Measurements from ENCODE around the gene MYL4. TPM values are rescaled to one million over a fixed set of nuclear protein-coding genes. Genes with fewer than 3 reads are reported as not detected.
"Not testable (repeated sequence)": the region's sequence is repeated elsewhere in the genome, so short reads cannot be mapped to it uniquely, and the experiment has no call there.

Gene MYL4
- total RNA-seq, 4 donors from 2014 or later: 1.5 TPM; not detected in 3

DNA sequence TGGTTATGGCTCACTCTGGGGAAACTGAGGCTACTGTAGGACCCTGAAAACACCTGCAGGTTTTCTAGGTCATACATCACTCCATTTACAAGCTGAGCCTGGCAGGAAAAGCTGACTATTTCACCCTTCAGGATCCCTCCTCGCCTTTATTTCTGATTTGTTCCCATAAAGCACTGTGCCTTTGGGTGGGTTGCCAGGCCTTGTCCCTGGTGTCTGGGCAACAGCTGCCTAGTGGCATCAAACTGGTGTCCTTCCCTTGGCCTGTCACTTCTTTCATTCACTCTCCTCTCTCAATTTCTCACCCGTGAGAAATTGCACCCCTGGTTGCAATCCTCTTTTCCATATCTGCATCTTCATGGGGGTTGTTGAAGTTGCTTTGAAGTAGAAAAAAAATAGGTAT lies 1.6 kb downstream of the MYL4 start:
- no peak overlapping the region for H3K4me3 ChIP-seq
- no peak overlapping the region for H3K27ac ChIP-seq
- H3K9me3 ChIP-seq: no peaks in the 10 kb centered on the region
- 67 to 79% methylated on average over 2 of the region's 2 CpGs for WGBS, 2 donors
- peaks cover 0 to 30% (median 4%) of the 10 kb centered on the region in 4 donors for H3K4me1 ChIP-seq
- TF ChIP-seq EP300 (IDR thresholded peaks at IDR 0.05) (no peak), POLR2A (IDR thresholded peaks at IDR 0.05) (no peak)
- TF ChIP-seq, protein P1, sequence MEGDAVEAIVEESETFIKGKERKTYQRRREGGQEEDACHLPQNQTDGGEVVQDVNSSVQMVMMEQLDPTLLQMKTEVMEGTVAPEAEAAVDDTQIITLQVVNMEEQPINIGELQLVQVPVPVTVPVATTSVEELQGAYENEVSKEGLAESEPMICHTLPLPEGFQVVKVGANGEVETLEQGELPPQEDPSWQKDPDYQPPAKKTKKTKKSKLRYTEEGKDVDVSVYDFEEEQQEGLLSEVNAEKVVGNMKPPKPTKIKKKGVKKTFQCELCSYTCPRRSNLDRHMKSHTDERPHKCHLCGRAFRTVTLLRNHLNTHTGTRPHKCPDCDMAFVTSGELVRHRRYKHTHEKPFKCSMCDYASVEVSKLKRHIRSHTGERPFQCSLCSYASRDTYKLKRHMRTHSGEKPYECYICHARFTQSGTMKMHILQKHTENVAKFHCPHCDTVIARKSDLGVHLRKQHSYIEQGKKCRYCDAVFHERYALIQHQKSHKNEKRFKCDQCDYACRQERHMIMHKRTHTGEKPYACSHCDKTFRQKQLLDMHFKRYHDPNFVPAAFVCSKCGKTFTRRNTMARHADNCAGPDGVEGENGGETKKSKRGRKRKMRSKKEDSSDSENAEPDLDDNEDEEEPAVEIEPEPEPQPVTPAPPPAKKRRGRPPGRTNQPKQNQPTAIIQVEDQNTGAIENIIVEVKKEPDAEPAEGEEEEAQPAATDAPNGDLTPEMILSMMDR (IDR thresholded peaks at IDR 0.05): no peak
- H3K36me3 ChIP-seq: no peaks in the 10 kb centered on the region
- DNase-seq (ENCODE audit: low spot score in 2 of 2): no peak
- no peaks in the 10 kb centered on the region for H3K27me3 ChIP-seq

DNA sequence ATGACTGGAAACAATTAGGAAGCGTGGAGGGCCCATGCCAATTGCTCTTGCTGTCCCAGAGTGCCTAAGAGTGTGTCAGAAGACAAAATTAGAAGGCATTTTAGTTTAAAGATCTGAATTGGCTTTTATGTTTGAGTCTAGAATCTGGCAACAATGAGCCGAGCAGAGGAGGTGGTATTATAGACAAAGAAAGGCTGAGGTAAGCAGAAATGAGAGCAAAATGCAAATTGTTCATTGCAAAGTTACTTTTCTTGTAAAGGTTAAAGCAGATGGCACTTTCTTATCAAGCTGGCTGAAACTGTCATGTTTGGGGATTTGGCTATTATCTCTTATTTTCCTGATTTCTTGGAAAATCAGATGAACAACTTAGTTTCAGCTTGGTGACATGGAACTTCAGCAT lies 3.3 kb downstream of the MYL4 start:
- 64 to 73% methylated on average over 2 of the region's 2 CpGs for WGBS, 2 donors
- Histone ChIP-seq H3K36me3 (no peaks in the 10 kb centered on the region), H3K4me1 (peaks cover 0 to 21% (median 0%) of the 10 kb centered on the region in 4 donors), H3K9me3 (no peaks in the 10 kb centered on the region), H3K4me3 (no peak overlapping the region), H3K27ac (no peak overlapping the region), H3K27me3 (no peaks in the 10 kb centered on the region)
- TF ChIP-seq, protein P1 (IDR thresholded peaks at IDR 0.05): no peak
- TF ChIP-seq POLR2A (IDR thresholded peaks at IDR 0.05) (no peak), EP300 (IDR thresholded peaks at IDR 0.05) (no peak)
- DNase-seq (ENCODE audit: low spot score in 2 of 2): no peak

DNA sequence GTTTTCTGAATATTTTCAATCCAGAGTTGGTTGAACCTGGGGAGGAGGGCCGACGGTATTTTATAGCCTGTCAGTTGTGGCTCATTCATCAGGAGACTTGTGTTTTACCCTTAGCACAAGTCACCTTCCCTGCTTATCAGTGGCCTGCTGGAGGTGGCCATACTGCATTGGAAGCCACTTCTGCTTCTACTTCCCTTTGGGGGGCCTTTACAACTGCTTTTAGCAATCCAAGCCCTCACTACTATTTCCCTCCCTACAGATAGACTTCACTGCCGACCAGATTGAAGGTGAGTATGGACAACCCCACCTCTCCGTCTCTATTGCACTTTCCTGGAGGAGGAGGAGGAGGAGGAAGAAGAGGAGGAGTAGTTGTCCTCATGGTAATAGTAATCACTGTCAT lies 4.4 kb downstream of the MYL4 start:
- Histone ChIP-seq H3K27me3 (no peaks in the 10 kb centered on the region), H3K27ac (no peak overlapping the region), H3K9me3 (no peaks in the 10 kb centered on the region), H3K4me1 (peaks cover 0 to 21% (median 0%) of the 10 kb centered on the region in 4 donors), H3K36me3 (no peaks in the 10 kb centered on the region), H3K4me3 (no peak overlapping the region)
- no peak for DNase-seq (ENCODE audit: low spot score in 2 of 2)
- TF ChIP-seq EP300 (IDR thresholded peaks at IDR 0.05) (no peak), POLR2A (IDR thresholded peaks at IDR 0.05) (no peak)
- TF ChIP-seq, protein P1 (IDR thresholded peaks at IDR 0.05): no peak
- WGBS, 2 donors: 83 to 84% methylated on average over 4 of the region's 4 CpGs

DNA sequence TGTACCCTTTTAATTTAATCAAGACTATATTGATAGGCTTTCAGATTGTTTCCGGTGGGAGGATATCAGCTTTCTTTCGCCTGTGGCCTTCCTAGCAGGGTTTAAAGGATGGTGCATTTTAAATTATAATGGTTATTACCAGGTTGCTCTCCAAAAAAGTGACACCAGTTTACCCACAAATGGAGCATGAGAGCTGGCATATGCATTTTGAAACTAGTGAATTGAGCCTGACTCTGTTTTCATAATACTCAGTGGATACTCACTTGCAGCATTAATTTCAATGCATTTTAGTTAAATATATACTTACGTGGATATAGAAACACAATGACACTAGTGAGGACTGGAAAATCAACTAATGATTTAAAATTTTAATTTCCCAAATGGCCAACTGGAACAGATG lies 5.8 kb downstream of the MYL4 start:
- DNase-seq (ENCODE audit: low spot score in 2 of 2): no peak

DNA sequence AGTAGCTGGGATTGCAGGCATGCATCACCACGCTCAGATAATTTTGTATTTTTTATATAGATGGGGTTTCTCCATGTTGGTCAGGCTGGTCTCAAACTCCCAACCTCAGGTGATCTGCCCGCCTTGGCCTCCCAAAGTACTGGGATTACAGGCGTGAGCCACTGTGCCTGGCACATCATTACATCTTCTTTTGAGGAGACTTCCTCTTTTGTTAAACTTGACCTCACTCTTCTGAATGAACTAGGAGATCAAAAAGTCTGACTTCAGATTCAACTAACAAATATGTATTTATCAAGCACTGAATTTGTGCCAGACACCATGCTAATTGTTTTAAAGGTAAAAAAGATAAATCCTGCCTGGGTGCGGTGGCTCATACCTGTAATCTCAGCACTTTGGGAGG lies 7.7 kb downstream of the MYL4 start:
- H3K27ac ChIP-seq; H3K9me3 ChIP-seq; H3K4me3 ChIP-seq; H3K27me3 ChIP-seq; DNase-seq (ENCODE audit: low spot score in 2 of 2); H3K4me1 ChIP-seq; H3K36me3 ChIP-seq: not testable (repeated sequence)
- 89 to 91% methylated on average over 4 of the region's 4 CpGs for WGBS, 2 donors

More for the DNA sequence above, 5.8 kb downstream of the MYL4 start:
- H3K9me3 ChIP-seq: no peaks in the 10 kb centered on the region
- H3K36me3 ChIP-seq: no peaks in the 10 kb centered on the region
- peaks cover 0 to 10% (median 0%) of the 10 kb centered on the region in 4 donors for H3K4me1 ChIP-seq
- TF ChIP-seq EP300 (IDR thresholded peaks at IDR 0.05): no peak
- TF ChIP-seq, protein P1 (IDR thresholded peaks at IDR 0.05): no peak
- WGBS, 2 donors: 90 to 92% methylated on average over 3 of the region's 3 CpGs
- H3K27me3 ChIP-seq: no peaks in the 10 kb centered on the region
- no peak overlapping the region for H3K27ac ChIP-seq
- no peak overlapping the region for H3K4me3 ChIP-seq

DNA sequence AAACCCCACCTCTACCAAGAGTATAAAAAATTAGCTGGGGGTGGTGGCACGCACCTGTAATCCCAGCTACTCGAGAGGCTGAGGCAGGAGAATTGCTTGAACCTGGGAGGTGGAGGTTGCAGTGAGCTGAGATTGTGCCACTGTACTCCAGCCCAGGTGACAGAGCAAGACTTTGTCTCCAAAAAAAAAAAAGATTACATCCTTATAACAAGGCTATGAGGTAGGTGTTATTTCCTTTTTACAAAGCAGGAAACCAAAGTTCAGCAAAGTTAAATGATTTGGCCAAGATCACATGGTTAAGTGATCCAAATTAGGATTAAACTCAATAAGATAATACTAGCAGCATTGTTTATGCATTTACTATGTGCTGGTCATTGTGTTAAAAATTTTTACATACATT lies 8.1 kb downstream of the MYL4 start:
- not testable (repeated sequence) for H3K9me3 ChIP-seq; H3K36me3 ChIP-seq; DNase-seq (ENCODE audit: low spot score in 2 of 2); H3K4me1 ChIP-seq; H3K27me3 ChIP-seq; H3K27ac ChIP-seq; H3K4me3 ChIP-seq
- WGBS, 2 donors: 97 to 100% methylated on average over 2 of the region's 2 CpGs
